HL-60 (cell line): ENCODE results near the gene CNTNAP2.

ENCODE experiments used
- DNase-seq, 2 experiments: peaks; one replicate each; pipeline ENCODE4 v3.0.0-alpha.2; 2010 to 2020; ENCODE audit warnings: low read depth in 1 of 2, low spot score in 1 of 2
- H3K27ac ChIP-seq: fragments of 250-450 bp; sonication (Bioruptor Pico); replicated peaks from 2 replicates; pipeline ENCODE4 v1.5.1; 2020; ENCODE audit warnings: mild to moderate bottlenecking, moderate library complexity
- H3K27me3 ChIP-seq: fragments of 250-450 bp; sonication (Bioruptor Pico); 2 replicates; pipeline ENCODE4 v1.5.1; 2021; ENCODE audit warnings: mild to moderate bottlenecking, moderate library complexity; ENCODE audit not compliant: insufficient read depth, poor library complexity, severe bottlenecking
- H3K4me3 ChIP-seq: replicated peaks from 2 replicates; pipeline ENCODE4 v1.5.1; 2011; ENCODE audit warnings: mild to moderate bottlenecking, control low read depth, low read length; ENCODE audit not compliant: insufficient read depth
- GABPA ChIP-seq: IDR thresholded peaks from 2 replicates; pipeline ENCODE4 v1.6.1; 2012; ENCODE audit warnings: low read depth
- POLR2AphosphoS5 ChIP-seq: IDR thresholded peaks from 2 replicates; pipeline ENCODE4 v1.6.1; 2012; ENCODE audit warnings: low read depth
- SPI1 ChIP-seq: IDR thresholded peaks from 2 replicates; pipeline ENCODE4 v1.6.1; 2012; ENCODE audit warnings: low read depth, mild to moderate bottlenecking, borderline replicate concordance
- TF ChIP-seq, protein P1 (sequence below): IDR thresholded peaks from 2 replicates; pipeline ENCODE4 v1.6.1; 2012; ENCODE audit warnings: low read depth; ENCODE audit not compliant: insufficient replicate concordance
- TF ChIP-seq, protein P2 (sequence below): IDR thresholded peaks from one replicate; pipeline ENCODE4 v1.5.1; 2011; ENCODE audit warnings: low read length, control low read depth, inconsistent platforms; ENCODE audit not compliant: insufficient read depth

Gene CNTNAP2

DNA sequence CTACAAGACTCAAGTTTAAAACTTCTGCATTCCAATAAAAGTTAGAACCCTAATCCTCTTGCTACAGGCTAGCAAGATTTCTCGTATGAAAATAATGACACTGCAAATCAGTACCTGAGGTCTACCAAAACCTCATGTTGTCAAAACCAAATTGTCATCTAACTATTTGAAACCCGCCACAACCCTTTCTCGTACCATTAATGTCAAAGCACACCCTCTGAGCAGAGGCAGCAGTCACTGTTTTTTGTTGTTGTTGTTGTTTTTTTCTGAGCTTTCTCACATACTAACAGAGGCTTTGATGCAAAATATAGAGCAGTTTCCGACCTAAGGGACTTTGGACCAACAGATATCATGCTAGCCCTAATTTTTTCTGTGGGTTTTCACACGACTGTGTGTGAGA lies 1910.1 kb downstream of the CNTNAP2 start:
- H3K27ac ChIP-seq, result no peak overlapping the region
- TF ChIP-seq, protein P1, sequence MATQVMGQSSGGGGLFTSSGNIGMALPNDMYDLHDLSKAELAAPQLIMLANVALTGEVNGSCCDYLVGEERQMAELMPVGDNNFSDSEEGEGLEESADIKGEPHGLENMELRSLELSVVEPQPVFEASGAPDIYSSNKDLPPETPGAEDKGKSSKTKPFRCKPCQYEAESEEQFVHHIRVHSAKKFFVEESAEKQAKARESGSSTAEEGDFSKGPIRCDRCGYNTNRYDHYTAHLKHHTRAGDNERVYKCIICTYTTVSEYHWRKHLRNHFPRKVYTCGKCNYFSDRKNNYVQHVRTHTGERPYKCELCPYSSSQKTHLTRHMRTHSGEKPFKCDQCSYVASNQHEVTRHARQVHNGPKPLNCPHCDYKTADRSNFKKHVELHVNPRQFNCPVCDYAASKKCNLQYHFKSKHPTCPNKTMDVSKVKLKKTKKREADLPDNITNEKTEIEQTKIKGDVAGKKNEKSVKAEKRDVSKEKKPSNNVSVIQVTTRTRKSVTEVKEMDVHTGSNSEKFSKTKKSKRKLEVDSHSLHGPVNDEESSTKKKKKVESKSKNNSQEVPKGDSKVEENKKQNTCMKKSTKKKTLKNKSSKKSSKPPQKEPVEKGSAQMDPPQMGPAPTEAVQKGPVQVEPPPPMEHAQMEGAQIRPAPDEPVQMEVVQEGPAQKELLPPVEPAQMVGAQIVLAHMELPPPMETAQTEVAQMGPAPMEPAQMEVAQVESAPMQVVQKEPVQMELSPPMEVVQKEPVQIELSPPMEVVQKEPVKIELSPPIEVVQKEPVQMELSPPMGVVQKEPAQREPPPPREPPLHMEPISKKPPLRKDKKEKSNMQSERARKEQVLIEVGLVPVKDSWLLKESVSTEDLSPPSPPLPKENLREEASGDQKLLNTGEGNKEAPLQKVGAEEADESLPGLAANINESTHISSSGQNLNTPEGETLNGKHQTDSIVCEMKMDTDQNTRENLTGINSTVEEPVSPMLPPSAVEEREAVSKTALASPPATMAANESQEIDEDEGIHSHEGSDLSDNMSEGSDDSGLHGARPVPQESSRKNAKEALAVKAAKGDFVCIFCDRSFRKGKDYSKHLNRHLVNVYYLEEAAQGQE, result no peak
- TF ChIP-seq GABPA (no peak), POLR2AphosphoS5 (no peak), SPI1 (no peak)
- TF ChIP-seq, protein P2, sequence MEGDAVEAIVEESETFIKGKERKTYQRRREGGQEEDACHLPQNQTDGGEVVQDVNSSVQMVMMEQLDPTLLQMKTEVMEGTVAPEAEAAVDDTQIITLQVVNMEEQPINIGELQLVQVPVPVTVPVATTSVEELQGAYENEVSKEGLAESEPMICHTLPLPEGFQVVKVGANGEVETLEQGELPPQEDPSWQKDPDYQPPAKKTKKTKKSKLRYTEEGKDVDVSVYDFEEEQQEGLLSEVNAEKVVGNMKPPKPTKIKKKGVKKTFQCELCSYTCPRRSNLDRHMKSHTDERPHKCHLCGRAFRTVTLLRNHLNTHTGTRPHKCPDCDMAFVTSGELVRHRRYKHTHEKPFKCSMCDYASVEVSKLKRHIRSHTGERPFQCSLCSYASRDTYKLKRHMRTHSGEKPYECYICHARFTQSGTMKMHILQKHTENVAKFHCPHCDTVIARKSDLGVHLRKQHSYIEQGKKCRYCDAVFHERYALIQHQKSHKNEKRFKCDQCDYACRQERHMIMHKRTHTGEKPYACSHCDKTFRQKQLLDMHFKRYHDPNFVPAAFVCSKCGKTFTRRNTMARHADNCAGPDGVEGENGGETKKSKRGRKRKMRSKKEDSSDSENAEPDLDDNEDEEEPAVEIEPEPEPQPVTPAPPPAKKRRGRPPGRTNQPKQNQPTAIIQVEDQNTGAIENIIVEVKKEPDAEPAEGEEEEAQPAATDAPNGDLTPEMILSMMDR, result no peak
- H3K27me3 ChIP-seq, result no peaks in the 10 kb centered on the region
- no peak overlapping the region for H3K4me3 ChIP-seq
- DNase-seq, result no peak

DNA sequence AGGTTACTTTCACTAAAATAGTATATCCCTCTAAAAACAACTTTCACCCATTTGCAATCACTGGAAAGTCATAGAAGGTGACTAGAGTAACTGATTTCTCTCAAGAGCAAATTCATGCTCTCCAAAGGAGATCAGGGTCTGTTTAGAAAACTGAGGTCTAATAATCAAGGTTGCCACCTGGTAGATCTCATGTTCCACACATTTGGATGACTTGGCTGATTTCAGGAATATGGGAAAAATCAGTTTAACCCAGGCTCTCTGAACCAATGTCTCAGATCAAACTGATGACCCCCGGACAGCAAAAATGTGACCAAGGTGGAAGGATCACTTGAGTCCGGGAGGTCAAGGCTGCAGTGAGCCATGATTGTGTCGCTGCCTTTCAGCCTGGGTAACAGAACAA lies 1911.6 kb downstream of the CNTNAP2 start:
- Histone ChIP-seq H3K27ac (no peak overlapping the region), H3K27me3 (no peaks in the 10 kb centered on the region), H3K4me3 (no peak overlapping the region)
- TF ChIP-seq SPI1, result no peak
- TF ChIP-seq GABPA, result no peak
- TF ChIP-seq, protein P2, result no peak
- TF ChIP-seq POLR2AphosphoS5, result no peak
- TF ChIP-seq, protein P1, result no peak
- DNase-seq, result no peak

DNA sequence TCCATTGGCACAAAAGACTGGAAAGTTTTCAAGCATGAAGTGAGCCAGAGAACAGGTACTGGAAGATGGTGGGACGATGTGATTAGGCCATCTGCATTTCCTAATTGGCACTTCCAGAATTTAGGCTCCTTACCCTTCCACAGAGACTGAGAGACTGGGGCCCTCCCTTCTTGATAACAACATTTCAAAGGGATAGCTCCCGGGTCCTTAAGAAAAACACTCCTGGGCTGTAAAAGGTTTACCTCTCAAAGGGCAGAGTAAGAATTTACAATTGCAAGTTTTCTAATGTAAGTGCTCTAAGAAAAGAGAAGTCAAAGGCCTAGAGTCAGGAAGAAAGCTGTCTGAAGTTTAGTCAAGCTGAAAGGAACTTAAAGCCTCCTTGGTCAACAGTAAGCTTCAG lies 1914.4 kb downstream of the CNTNAP2 start:
- no peak for DNase-seq
- TF ChIP-seq SPI1, result no peak
- no peak for TF ChIP-seq POLR2AphosphoS5
- TF ChIP-seq, protein P1, result no peak
- no peak for TF ChIP-seq GABPA
- TF ChIP-seq, protein P2, result no peak
- Histone ChIP-seq H3K27me3 (no peaks in the 10 kb centered on the region), H3K4me3 (no peak overlapping the region), H3K27ac (no peak overlapping the region)
